Hematopoietic multipotent progenitor cell treated with erythropoietin and hydrocortisone succinate and interleukin-3 and kit ligand, for 4 days (in vitro differentiated cells): ENCODE measurements around the gene MESP2.
A peak's percentile ranks its signal among the peaks of the same experiment; 100 is the strongest.

ENCODE experiments used
- DNase-seq: peaks from one replicate; pipeline ENCODE4 v3.0.0-alpha.2; 2015

MESP2 gene

DNA sequence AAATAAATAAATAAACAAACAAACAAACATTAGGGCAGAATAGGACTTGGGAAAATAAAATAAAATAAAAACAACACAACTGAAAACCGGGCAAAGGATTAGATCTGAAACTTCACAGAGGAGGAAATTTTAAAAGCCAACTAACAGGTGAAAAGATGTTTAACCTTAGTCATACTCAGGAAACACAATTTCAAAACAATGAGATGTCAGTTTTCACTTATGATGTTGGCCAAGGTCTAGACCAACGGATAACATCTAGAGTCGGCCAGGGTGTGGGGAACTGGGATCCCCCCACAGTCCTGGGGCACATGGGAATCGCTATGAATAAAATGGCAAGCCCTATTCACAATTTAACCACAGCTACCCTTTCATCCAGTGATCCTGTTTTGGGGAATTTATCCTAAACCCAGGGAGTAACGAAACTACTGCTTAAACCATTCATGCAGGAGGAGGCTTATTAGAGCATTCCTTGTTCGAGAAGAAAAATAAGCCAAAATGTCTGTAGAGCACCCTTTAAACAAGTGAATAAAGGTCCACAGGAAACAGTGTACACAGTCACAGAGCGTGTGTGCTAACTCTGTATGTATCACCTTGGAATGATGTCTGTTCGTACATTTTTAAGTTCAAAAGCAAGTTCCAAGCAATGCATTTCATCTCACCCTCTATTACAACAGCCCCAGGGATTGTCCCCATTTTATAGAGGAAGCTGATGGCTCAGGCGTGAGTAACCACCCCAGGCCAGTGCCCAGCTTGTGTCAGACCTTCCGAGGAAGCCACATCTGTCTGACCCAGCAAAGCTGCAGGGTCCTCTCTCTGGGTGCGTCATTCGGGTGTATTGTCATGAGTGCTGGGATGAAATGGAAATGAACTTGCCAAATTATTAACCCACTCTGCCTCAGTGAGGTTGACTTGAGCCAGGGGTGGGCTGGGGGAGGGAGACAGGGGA, 44.8 kb downstream of the MESP2 start:
- DNase-seq: peak; percentile 74

DNA sequence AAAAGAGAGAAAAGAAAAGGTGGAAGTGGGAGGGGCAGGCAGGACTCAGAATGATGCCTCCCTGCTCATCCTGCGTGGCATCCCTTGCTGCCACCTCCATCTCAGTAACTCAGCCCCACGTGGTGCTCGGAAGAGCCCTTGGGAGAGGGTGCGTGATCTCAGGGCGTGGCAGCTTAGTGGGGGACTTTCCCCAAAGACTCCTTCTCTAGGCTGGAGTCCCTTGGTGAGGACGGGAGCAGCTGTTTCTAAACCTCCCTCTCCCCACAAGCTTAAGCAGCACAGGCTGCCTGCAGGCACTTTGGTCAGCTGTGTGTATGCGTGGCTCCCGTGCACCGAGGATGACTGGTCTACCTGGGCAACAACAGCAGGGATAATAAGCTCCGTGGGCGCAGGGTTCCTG, 45.9 kb downstream of the MESP2 start:
- no peak for DNase-seq

DNA sequence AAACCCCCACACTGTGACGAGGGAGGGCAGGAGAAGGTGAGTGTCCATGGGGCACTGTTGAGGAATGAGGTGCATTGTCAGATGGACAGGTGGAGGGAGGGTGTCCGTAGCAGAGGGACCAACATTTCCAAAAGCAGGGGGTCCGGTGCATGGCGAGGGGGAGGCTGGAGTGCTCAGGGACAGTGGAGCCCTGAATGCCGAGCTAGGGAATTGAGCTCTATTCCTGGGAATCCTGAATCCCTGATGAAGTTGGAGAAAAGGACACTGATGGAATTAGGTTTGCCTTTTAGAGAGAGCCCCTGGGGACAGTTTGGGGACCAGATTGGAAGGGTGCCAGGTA, 46.4 kb downstream of the MESP2 start:
- no peak for DNase-seq

DNA sequence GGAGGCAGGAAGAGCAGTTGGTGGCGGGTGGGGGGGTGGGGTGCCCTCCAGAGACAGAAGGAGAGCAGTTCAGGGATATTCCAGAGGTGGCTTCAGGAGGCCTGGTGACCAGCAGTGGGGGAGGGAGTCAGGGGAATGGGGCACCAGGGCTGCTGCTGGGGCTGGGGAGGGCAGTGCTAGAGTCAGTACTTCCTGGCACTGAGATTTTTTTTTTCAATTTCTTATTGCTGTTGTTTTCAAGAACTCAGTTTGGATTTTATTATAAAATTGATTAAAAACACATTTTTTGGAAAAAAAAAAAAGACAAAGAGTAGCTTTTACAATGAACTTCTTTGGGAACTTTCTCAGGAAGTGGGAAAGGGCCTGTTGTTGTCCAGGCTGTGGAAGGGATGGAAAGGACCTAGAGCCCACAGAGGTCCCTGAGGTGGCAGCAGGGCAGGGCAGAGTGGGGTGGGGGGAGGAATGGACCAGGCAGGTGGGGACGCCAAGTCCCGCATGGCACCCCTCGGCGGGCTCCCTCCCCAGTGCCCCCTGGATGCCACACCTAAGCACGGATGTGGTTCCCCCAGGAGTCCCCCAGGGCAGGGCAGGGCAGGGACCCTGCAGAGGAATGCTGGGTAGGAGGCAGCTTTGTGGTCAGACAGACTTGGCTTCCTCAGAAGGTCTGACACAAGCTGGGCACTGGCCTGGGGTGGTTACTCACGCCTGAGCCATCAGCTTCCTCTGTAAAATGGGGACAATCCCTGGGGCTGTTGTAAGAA, 47.0 kb downstream of the MESP2 start:
- DNase-seq: no peak

DNA sequence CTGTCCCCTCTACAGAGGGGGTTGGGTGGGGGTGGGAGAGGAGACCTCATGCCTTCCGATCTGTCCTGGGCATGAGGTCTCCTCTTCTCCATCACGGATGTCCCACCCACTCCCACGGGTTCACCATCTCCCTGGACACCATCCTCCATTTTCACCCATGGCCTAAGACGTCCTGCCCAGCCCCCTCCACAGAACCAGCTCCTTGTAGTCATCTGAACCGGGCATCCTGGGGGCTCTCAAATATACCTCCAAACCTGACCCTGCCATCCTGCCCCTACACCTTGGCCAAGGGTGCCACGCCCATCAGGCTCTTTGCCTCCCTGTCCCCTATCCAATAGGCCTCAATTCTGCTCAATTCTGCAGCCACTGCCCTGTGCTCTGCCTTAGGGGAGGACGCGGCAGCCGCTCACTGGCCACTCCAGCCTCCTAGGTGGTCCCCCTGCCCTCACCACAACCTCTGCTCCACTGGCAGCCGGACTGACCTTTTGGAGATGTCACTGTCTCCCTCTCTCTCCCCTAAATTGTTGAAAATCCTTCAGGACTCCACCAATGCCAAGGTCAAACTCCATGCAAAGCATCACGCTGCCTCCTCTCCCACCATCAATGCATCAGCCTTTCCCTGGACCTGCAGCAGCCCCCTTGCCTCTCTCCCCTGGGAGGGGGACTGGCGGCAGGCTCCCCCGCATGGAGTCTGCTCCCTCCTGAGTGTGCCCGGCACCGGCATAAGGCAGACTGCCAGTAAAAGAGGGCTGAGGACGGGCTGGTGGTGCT, 47.9 kb downstream of the MESP2 start:
- DNase-seq: no peak

DNA sequence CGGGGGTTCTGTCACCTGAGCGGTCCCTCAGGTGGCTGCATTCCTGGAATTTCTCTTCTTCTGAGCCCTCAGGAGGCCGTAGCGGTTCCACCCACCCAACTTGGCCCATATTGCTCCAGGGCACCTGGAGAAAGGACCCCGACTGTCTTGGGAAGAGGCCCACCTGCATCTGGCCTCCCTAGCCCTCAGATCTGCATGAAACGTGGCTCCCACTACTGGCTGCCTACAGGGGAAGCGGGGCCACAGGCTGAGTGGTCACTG, 48.4 kb downstream of the MESP2 start:
- DNase-seq: no peak

DNA sequence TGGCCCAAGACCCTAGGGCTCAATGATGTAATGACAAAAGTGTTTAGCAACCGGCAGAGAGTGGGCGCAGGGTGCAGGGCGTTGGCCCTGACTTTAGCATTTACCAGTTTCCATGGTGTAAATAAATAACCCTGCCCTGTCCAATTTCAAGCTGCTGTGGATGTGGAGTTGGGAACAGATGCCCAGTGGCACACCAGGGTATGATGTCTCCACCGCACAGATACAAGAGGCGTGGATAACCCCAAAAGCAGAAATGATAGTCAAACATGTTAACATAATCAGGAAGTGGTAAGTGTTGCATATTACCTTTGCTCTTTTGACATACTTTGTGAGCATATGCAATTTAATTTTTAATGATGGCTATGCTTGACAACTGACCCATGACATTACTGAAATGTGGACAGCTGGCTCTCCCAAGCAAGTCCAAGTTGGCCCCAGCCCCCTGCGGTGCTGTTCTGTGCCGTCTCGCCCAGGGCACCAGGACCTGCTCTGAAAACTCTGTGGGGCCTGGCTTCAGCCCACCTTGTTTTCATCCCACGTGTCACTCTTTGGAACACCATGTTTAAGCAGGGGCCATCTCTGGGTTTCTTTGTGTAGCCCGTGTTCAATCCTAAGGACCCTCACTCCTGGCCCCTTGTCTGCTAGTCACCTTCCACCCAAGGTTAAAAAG, 49.3 kb downstream of the MESP2 start:
- peak; percentile 78 for DNase-seq

DNA sequence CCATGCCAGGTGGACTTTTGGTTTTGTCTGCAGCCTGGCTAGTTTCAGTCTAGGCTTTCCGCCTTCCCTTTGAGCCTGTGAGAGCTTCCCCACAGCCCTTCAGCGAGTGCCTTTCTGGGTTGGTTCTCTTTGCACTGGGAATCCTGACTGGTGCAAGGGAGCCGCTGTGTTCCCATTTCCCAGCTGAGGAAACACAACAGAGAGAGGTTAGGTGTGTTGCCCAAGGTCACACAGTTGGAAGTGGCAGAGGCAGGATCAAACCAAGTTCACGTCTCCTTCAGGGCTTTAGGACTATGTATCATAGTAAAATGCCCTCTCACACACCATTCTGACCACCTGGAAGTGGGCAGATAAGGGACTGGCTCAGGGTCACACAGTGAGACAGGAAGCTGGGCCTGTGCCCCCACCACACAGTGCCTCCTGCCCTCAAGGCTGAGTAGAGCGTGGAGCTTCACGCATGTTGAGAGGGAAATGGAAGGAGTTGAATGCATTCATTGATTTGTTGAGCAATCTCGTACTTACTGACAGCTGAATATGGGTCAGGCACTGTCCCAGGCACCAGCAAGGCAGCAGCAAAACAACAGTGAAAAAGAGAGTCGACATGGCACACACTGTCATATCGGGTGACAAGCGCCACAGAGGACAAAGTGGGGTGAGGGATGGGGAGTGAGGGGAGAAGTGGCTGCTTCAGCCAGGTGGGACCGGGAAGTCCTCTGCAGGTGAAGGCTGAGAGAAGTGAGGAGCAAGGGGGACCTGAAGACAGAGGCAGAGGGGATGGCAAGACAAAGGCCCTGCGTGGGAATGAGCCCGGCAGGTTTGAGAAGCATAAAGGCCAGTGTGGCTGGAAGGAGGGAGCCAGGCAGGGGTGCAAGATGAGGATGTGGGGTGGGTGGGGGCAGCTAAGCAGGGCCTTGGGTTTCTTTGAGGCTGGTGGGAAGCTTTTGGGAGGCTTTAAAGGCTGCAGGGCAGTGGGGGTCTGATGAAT, 50.8 kb downstream of the MESP2 start:
- DNase-seq: peak; percentile 67

DNA sequence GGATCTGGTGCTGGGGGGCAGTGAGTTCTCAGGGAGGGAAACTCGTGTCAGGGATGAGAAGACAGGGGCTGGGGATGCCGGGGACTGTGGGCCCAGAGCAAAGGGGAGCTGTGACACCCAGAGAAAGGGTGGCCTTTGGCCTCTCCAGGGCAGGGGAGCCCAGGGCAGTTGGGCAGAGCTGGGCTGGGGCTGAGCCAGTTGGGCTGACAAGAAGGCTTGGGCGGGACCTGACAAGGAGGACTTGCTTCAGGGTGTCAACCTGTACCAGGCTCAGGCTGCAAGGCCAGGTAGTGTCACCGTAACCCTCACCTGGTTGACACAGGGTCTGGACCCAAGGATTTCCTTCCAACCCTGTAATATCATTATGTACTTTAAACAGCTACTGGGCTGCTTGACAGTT, 51.7 kb downstream of the MESP2 start:
- no peak for DNase-seq
